Measurements from ENCODE around the gene AUP1. TPM values are rescaled to one million over a fixed set of nuclear protein-coding genes. Genes with fewer than 3 reads are reported as not detected.
A peak's percentile ranks its signal among the peaks of the same experiment; 100 is the strongest.

The AUP1 gene
- total RNA-seq, 1 donor from 2014 or later: 57.4 TPM

DNA sequence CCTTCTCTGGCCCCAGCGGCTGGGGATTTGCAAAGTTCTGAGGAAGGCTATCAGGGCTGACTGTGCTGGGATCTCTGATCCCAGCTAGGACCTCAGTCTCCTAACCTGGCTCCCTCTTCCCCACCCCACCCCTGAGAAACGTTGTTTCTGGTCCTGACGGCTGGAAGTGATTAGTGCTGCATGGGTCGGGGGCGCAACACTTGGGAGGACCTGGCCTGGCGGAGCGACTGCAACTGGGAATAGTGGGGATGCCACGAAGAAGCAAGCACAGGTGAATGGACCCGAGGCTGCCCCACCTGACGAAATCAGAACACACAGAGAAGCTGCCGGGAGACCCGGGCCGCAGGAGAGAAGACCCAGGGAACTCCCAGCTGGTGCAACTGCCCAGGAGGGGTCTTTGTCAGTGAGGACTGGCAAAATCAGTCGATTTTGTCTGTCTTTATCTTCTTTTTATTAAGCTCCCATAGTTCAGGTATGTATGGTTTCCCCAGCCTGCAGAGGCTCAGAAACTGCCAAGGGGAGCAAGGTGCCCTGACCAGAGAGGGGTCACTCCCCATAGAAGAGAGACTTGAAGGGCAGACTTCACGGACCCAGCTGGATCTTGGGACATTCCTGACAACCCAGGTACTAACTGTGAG is 29.4 kb downstream of the AUP1 start:
- Histone ChIP-seq H3K9ac (ENCODE audit: low read depth in 1 of 3, low read length in 3 of 3) (no peak overlapping the region), H3K9me3 (ENCODE audit: control insufficient read depth in 3 of 3, low read length in 3 of 3) (no peaks in the 10 kb centered on the region), H3K27ac (ENCODE audit: low read depth, low read length) (no peak overlapping the region), H3K36me3 (ENCODE audit: control insufficient read depth in 3 of 3, insufficient read depth in 3 of 3, low read length in 3 of 3) (peaks cover 4 to 5% (median 5%) of the 10 kb centered on the region in 3 donors), H3K27me3 (ENCODE audit: control insufficient read depth in 3 of 3, insufficient read depth in 3 of 3, low read length in 3 of 3) (peaks cover 53 to 75% (median 66%) of the 10 kb centered on the region in 3 donors), H3K4me1 (ENCODE audit: control insufficient read depth in 3 of 3, insufficient read depth in 3 of 3, low read length in 3 of 3) (peaks cover 27 to 30% (median 28%) of the 10 kb centered on the region in 3 donors), H3K4me3 (ENCODE audit: low read length in 3 of 3) (no peak overlapping the region)

DNA sequence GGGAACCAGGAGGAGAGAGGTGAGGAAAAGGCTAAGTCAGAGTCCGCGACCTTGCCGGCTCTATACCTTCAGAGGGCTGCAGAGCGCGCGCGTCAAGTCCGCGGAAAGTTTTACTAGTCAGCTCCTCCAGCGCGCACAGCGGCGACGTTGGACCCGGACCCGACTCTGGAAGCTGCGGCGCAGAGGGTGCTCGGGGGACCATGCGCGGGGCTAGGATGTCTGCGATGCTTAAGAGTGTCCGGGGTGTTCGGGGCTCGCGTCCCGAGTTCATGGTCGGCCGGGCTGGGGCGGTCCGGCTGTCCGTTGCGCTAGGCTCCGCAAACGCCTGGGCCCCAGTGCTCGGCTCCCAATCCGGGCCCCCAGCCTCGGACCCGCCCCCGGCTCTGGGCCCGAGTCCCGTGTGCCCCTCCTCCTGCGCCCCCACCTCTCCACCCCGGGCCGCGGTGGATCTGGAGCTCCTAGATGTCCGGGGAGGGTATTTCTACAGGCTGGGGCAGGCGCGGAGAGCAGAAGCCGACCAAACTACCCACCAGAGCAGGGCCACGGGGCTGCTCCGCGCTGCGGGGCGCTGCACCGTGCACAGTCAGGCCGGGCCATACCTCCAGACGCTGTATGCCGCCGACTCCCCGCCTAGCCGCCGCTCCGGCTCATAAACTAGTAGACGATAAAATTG is 30.1 kb downstream of the AUP1 start, which contains the start of gene LBX2:
LBX2 (minus strand) TSS at position 337 of the 673 bp plus-strand sequence; CDS start at position 271, 66 bp downstream.
- Histone ChIP-seq H3K36me3 (ENCODE audit: control insufficient read depth in 3 of 3, insufficient read depth in 3 of 3, low read length in 3 of 3) (peaks cover 0 to under 1% (median 0%) of the 10 kb centered on the region in 3 donors), H3K9me3 (ENCODE audit: control insufficient read depth in 3 of 3, low read length in 3 of 3) (no peaks in the 10 kb centered on the region), H3K27ac (ENCODE audit: low read depth, low read length) (no peak within 1 kb of the TSS), H3K27me3 (ENCODE audit: control insufficient read depth in 3 of 3, insufficient read depth in 3 of 3, low read length in 3 of 3) (peaks cover 47 to 75% (median 66%) of the 10 kb centered on the region in 3 donors), H3K9ac (ENCODE audit: low read depth in 1 of 3, low read length in 3 of 3) (peak within 1 kb of the TSS; percentile 29 to 68 (median 30)), H3K4me3 (ENCODE audit: low read length in 3 of 3) (peak within 1 kb of the TSS; percentile 59 to 66 (median 60)), H3K4me1 (ENCODE audit: control insufficient read depth in 3 of 3, insufficient read depth in 3 of 3, low read length in 3 of 3) (peaks cover 27 to 29% (median 28%) of the 10 kb centered on the region in 3 donors)

DNA sequence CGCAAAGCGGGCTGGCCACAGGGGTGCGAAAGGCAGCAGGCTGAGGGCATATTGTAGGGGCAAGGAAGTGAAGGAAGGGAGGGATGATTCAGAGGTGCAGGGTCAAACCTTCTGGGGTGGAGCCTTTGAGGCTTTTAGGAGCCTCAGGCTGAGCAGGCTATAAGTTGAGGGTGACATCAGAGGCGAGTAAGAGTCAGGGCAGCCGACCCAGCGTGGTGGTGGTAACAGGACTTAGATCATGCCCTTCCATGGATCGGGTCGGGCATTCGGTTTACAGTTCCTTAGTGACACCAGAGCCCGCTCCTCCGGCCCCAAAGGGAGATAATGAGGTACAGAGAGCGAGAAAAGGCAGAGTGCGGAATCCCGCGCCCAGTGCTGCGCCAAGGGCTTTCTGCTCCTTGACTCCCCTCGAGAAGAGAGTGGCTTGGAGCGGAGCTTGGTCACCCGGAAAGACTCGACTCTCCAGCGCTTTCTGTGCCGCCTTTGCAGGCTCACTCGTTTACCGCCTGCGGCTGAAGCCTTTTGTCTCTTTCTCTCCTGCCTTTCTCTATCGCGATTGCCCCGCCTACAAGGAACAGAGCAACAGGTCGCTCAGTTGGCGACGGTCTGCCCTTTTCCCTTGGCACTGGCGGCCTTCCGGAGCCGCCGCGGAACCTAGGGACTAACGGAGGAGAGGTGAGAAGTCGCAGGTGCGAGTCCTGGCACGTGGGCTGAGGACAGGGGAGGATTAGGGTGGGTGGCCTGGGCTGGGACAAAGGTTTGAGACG is 30.8 kb downstream of the AUP1 start:
- H3K4me3 ChIP-seq (ENCODE audit: low read length in 3 of 3): peak overlapping the region; percentile 59 to 66 (median 60)
- no peak overlapping the region for H3K27ac ChIP-seq (ENCODE audit: low read depth, low read length)
- H3K4me1 ChIP-seq (ENCODE audit: control insufficient read depth in 3 of 3, insufficient read depth in 3 of 3, low read length in 3 of 3): peaks cover 20 to 23% (median 23%) of the 10 kb centered on the region in 3 donors
- H3K9ac ChIP-seq (ENCODE audit: low read depth in 1 of 3, low read length in 3 of 3): peak overlapping the region; percentile 29 to 68 (median 30)
- H3K9me3 ChIP-seq (ENCODE audit: control insufficient read depth in 3 of 3, low read length in 3 of 3): no peaks in the 10 kb centered on the region
- peaks cover 47 to 70% (median 62%) of the 10 kb centered on the region in 3 donors for H3K27me3 ChIP-seq (ENCODE audit: control insufficient read depth in 3 of 3, insufficient read depth in 3 of 3, low read length in 3 of 3)
- peaks cover 4 to 8% (median 5%) of the 10 kb centered on the region in 3 donors for H3K36me3 ChIP-seq (ENCODE audit: control insufficient read depth in 3 of 3, insufficient read depth in 3 of 3, low read length in 3 of 3)

DNA sequence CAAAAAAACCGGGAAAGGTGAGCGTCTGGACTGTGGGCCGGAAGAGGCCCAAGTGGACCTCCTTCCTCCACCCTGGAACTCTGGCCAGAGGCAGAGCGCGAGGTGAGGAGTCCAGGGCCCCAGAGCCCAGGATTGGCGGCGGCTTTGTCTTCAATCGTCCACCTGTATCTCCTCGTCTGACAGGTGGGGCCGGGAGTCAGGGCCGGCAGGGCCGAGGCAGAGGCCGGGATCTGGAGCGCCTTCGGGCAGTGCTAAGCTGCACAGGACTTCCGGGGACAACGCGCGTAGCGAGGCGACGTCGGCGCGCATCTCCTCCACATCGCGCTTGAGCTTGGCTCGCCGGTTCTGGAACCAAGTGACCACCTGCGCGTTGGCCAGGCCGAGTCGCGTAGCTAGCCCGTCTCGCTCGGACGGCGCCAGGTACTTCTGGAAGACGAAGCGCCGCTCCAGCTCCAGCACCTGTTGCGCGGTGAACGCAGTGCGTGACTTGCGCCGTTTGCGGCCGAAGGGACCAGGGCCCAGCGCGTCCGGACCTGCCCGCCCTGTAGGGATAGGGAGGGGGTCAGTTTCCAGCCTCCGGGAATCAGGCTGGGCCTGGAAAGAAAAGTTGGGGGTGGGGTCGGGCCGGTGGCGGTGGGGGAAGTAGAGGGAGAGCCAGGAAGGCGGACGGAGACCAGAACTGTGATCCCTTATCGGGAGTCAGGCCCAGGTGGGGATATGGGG is 31.6 kb downstream of the AUP1 start:
- no peaks in the 10 kb centered on the region for H3K9me3 ChIP-seq (ENCODE audit: control insufficient read depth in 3 of 3, low read length in 3 of 3)
- H3K27me3 ChIP-seq (ENCODE audit: control insufficient read depth in 3 of 3, insufficient read depth in 3 of 3, low read length in 3 of 3): peaks cover 47 to 64% (median 62%) of the 10 kb centered on the region in 3 donors
- H3K9ac ChIP-seq (ENCODE audit: low read depth in 1 of 3, low read length in 3 of 3): peak overlapping the region; percentile 28 to 40 (median 33)
- peak overlapping the region; percentile 59 to 66 (median 60) for H3K4me3 ChIP-seq (ENCODE audit: low read length in 3 of 3)
- H3K36me3 ChIP-seq (ENCODE audit: control insufficient read depth in 3 of 3, insufficient read depth in 3 of 3, low read length in 3 of 3): peaks cover 11 to 15% (median 12%) of the 10 kb centered on the region in 3 donors
- no peak overlapping the region for H3K27ac ChIP-seq (ENCODE audit: low read depth, low read length)
- H3K4me1 ChIP-seq (ENCODE audit: control insufficient read depth in 3 of 3, insufficient read depth in 3 of 3, low read length in 3 of 3): peaks cover 19 to 23% (median 23%) of the 10 kb centered on the region in 3 donors

DNA sequence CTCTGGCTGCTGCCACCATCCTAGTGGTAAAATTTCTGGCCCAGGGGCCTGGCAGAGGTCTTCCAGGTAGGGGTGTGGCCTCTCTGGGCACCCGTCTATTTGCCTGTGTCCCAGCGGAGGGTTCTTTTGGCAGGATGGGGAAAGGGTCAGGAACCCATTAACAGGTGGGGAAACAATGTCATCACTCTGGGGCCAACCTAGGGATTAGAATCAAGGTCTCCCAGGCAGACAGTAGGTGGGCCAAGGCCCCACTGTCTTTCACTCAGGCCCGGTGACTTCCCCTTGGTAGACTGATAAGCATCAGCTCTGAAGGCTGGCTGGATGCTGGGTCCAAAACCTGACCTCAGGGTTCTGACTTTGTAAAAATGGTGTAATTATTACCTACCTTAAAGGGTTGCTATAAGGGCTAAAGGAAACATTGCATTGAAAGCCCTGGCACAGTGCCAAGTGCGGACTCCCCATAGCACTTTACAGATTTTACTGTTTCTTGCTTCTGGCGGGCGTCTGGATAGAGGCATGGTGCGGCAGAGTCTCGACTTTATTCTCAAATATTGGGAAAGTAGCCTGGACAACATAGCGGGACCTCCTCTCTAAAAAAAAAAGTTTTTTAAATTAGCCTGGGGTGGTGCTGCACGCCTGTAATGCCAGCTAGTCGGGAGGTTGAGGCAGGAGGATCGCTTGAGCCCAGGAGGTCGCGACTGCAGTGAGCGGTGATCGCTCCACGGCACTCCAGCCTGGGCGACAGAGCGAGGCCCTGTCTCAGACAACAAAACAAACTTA is 32.3 kb downstream of the AUP1 start:
- Histone ChIP-seq H3K27ac (ENCODE audit: low read depth, low read length) (no peak overlapping the region), H3K9ac (ENCODE audit: low read depth in 1 of 3, low read length in 3 of 3) (peak overlapping the region in 2 of 3 donors; percentile 33 to 40), H3K27me3 (ENCODE audit: control insufficient read depth in 3 of 3, insufficient read depth in 3 of 3, low read length in 3 of 3) (peaks cover 45 to 56% (median 54%) of the 10 kb centered on the region in 3 donors), H3K9me3 (ENCODE audit: control insufficient read depth in 3 of 3, low read length in 3 of 3) (no peaks in the 10 kb centered on the region), H3K36me3 (ENCODE audit: control insufficient read depth in 3 of 3, insufficient read depth in 3 of 3, low read length in 3 of 3) (peaks cover 19 to 23% (median 20%) of the 10 kb centered on the region in 3 donors), H3K4me3 (ENCODE audit: low read length in 3 of 3) (peak overlapping the region; percentile 14 to 60 (median 59)), H3K4me1 (ENCODE audit: control insufficient read depth in 3 of 3, insufficient read depth in 3 of 3, low read length in 3 of 3) (peaks cover 19 to 23% (median 21%) of the 10 kb centered on the region in 3 donors)

DNA sequence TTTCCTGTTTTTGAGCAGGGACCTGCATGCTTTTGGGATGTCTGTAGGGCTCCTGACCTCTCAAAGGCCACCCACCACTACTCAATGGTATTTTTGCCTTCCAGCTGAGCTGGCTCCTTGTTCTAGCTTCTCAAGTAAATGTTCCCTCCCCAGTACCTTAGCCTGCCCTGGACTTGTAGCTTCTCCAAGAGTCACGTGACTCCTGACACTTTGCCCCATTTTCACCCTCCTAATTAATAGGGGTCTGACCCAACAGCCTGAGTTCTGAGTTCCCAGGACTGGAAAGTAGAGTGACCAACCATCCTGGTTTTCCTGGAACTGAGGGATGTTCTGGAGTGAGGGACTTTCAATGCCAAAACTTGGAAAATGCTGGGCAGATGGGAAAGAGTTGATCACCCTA is 34.1 kb downstream of the AUP1 start:
- Histone ChIP-seq H3K36me3 (ENCODE audit: control insufficient read depth in 3 of 3, insufficient read depth in 3 of 3, low read length in 3 of 3) (peaks cover 36 to 39% (median 37%) of the 10 kb centered on the region in 3 donors), H3K27me3 (ENCODE audit: control insufficient read depth in 3 of 3, insufficient read depth in 3 of 3, low read length in 3 of 3) (peaks cover 32 to 40% (median 39%) of the 10 kb centered on the region in 3 donors), H3K9ac (ENCODE audit: low read depth in 1 of 3, low read length in 3 of 3) (no peak overlapping the region), H3K27ac (ENCODE audit: low read depth, low read length) (no peak overlapping the region), H3K4me1 (ENCODE audit: control insufficient read depth in 3 of 3, insufficient read depth in 3 of 3, low read length in 3 of 3) (peaks cover 19 to 23% (median 21%) of the 10 kb centered on the region in 3 donors), H3K9me3 (ENCODE audit: control insufficient read depth in 3 of 3, low read length in 3 of 3) (no peaks in the 10 kb centered on the region), H3K4me3 (ENCODE audit: low read length in 3 of 3) (no peak overlapping the region)

DNA sequence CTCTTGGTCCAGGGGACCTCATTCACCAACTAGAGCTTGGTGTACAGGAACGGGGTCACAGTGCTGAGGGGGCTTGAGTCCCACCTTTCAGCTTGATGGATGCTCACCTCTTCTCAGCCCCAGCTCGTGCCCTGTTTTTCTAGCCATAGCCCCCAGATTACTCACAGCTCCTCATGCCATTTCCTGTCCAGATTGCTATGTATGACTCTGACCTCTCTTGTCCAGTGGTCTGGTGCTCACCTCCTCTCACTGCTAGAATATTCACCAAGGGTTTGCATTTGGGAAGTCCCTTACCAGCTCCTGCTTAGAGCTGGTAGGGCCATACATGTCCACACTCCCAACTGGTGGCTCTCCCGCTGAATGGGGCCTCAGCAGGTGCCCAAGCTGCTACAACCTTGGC is 36.0 kb downstream of the AUP1 start:
- Histone ChIP-seq H3K4me1 (ENCODE audit: control insufficient read depth in 3 of 3, insufficient read depth in 3 of 3, low read length in 3 of 3) (peaks cover 9 to 12% (median 11%) of the 10 kb centered on the region in 3 donors), H3K4me3 (ENCODE audit: low read length in 3 of 3) (no peak overlapping the region), H3K9me3 (ENCODE audit: control insufficient read depth in 3 of 3, low read length in 3 of 3) (no peaks in the 10 kb centered on the region), H3K36me3 (ENCODE audit: control insufficient read depth in 3 of 3, insufficient read depth in 3 of 3, low read length in 3 of 3) (peaks cover 46 to 54% (median 49%) of the 10 kb centered on the region in 3 donors), H3K27me3 (ENCODE audit: control insufficient read depth in 3 of 3, insufficient read depth in 3 of 3, low read length in 3 of 3) (peaks cover 15 to 21% (median 20%) of the 10 kb centered on the region in 3 donors), H3K27ac (ENCODE audit: low read depth, low read length) (no peak overlapping the region), H3K9ac (ENCODE audit: low read depth in 1 of 3, low read length in 3 of 3) (no peak overlapping the region)

DNA sequence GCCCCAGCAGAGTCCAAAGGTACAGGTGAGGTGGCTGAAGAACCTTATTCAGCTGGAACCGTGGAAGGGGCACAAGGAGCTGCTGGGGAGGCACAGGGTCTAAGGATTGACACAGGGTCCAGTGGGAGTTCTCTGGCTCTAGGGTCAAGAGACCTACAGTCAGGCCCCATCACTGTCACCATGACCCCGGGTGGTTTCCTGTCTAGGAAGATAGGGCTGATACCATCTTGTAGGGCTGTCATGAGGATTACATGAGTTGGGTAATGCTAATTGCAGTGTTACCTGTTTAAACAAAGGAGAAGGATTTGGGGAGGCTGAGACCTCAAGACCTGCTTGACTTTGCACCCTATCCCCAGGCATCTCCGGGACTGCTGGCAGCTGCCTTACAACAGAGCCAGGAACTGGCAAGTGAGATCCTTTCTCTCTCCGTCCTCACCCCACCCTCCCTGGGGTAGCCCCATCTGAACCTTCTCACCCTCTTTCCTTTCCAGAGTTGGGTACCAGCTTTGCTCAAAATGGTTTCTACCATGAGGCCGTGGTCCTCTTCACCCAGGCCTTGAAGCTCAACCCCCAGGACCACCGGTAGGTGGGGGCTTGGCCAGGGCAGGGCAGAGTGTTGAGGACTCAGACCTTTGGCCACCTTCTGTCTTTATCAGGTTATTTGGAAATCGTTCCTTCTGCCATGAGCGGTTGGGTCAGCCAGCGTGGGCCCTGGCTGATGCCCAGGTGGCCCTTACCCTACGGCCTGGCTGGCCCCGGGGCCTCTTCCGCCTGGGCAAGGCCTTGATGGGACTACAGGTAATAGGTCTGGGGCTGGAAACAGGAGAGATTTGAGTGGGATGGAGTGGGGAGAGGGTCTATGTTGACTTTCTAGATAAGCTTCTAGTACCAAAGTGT is 37.6 kb downstream of the AUP1 start:
- Histone ChIP-seq H3K27ac (ENCODE audit: low read depth, low read length) (no peak overlapping the region), H3K4me3 (ENCODE audit: low read length in 3 of 3) (no peak overlapping the region), H3K4me1 (ENCODE audit: control insufficient read depth in 3 of 3, insufficient read depth in 3 of 3, low read length in 3 of 3) (no peaks in the 10 kb centered on the region), H3K36me3 (ENCODE audit: control insufficient read depth in 3 of 3, insufficient read depth in 3 of 3, low read length in 3 of 3) (peaks cover 46 to 55% (median 50%) of the 10 kb centered on the region in 3 donors), H3K27me3 (ENCODE audit: control insufficient read depth in 3 of 3, insufficient read depth in 3 of 3, low read length in 3 of 3) (peaks cover 2 to 5% (median 4%) of the 10 kb centered on the region in 3 donors), H3K9ac (ENCODE audit: low read depth in 1 of 3, low read length in 3 of 3) (no peak overlapping the region), H3K9me3 (ENCODE audit: control insufficient read depth in 3 of 3, low read length in 3 of 3) (no peaks in the 10 kb centered on the region)
